SKM-1 treated with dmso at 0.1 percent for 144 hours (cell line): ENCODE results near the gene AP4S1.
"Not testable (repeated sequence)": the region's sequence is repeated elsewhere in the genome, so short reads cannot be mapped to it uniquely, and the experiment has no call there.

Source experiments
- DNase-seq: peaks from one replicate; lab custom pipeline; 2025; ENCODE audit not compliant: unreplicated experiment; lab: John Stamatoyannopoulos, UW

The AP4S1 gene

DNA sequence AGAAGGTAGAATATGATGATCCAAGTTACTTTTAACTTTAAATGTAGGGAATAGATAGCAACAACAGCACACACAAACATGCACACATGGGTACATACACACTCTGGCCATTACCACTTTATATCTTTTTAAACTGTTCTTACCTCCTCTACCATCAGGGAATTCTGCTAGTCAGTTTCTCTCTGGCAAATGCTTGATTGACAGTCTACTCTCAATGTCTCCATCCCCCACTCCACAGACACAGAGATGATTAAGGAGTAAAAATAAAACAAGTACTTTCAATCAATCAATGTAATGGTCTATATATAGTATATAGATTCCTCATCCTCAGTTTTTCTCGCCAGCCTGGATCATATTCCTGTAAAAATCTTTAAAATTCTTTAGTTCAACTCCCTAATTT lies 16.9 kb downstream of the AP4S1 start:
- no peak for DNase-seq

DNA sequence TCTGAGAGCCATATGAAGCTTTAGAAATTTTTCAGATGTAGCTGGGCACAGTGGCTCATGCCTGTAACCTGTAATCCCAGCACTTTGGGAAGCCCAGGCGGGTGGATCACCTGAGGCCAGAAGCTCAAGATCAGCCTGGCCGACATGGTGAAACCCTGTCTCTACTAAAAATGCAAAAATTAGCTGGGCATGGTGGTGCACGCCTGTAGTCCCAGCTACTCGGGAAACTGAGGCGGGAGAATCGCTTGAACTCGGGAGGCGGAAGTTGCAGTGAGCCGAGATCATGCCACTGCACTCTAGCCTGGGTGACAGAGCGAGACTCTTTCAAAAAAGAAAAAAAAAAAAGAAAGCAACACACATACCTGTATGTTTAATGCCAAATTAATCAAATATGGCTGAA lies 17.4 kb downstream of the AP4S1 start:
- DNase-seq, result not testable (repeated sequence)

- DNase-seq, result no peak
Measured at GRCh38 chr14:31043379-31043778, 17.9 kb downstream of the AP4S1 start.

DNA sequence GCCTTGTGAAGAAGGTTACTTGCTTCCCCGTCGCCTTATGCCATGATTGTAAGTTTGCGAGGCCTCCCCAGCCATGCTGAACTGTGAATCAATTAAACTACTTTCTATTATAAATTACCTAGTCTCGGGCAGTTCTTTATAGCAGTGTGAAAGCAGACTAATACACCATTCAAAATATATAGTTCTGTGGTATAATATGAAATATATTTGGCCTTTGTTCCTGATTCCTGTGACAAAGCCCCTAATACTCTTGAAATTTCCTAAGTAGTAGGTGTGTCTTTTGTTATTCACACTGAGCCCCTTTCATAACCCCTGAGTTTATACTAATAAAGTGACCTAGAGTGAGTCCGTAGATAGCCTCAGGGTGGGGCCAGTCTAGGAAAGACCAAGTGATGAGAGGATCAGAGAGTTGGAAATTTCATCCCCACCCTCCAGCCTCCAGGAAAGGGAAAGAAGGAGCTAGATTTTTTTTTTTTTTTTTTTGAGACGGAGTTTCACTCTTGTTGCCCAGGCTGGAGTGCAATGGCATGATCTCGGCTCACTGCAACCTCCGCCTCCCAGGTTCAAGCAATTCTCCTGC lies 20.1 kb downstream of the AP4S1 start:
- DNase-seq, result no peak

DNA sequence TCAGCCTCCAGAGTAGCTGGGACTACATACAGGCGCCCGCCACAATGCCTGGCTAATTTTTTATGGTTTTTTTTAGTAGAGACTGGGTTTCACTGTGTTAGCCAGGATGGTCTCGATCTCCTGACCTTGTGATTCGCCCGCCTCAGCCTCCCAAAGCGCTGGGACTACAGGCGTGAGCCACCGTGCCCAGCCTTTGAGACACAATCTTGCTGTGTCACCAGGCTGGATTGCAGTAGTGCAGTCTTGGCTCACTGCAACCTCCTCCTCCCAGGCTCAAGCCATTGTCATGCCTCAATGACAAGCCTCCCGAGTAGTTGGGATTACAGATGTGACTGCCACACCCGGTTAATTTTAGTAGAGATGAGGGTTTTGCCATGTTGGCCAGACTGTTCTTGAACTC lies 22.1 kb downstream of the AP4S1 start:
- DNase-seq, result no peak

- DNase-seq, result no peak
Measured at GRCh38 chr14:31051023-31051422, 25.6 kb downstream of the AP4S1 start.

DNA sequence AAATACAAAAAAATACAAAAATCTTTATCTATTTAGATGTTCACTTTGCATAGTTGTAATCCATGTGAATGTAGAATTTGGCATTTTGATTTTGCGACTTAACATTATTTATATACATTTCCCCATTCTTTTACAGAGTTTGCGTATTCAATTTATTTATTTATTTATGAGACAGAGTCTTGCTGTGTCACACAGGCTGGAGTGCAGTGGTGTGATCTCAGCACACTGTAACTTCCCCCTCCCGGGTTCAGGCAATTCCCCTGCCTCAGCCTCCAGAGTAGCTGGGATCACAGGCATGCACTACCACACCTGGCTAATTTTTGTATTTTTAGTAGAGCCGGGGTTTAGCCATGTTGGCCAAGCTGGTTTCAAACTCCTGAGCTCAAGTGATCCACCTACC lies 26.1 kb downstream of the AP4S1 start:
- no peak for DNase-seq

- not testable (repeated sequence) for DNase-seq
Measured at GRCh38 chr14:31052905-31053586, 27.6 kb downstream of the AP4S1 start.

DNA sequence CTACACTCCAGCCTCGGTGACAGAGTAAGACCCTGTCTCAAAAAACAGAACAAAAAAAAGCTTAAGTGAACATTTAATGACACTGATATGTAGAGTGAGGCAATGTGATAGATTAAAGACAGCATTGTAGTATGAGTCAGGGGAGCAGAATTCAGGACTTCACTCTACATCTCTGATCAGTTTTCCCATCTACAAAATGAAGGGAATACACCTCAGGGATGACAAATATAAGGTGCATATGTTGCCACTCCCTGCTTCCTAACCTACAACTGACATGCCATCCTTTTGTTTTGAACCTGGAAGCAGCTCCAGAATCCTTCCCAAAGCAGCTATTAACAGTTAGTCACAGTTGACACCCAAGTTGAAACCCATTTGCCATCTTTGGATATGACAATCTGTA lies 31.6 kb downstream of the AP4S1 start:
- DNase-seq, result no peak

DNA sequence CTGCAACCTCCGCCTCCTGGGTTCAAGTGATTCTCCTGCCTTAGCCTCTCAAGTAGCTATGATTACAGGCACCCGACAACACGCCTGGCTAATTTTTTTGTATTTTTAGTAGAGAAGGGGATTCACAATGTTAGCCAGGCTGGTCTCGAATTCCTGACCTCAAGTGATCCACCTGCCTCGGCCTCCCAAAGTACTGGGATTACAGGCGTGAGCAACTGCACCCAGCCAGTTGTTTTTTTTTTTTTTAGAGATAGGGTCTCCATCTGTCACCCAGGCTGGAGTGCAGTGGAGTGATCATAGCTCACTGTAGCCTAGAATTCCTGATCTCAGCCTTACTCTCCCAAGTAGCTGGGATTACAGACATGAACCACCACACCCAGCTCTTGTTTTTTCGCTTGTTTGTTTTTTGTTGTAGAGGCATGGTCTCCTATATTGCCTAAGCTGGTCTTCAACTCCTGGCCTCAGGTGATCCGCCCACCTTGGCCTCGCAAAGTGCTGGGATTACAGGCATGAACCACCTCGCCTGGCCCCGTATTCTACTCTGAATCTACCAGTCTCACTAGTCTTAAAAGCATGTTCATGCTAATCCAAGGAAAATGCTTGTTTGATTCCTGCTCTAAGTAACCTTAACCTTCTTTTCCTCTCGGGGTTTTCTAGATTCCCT lies 32.4 kb downstream of the AP4S1 start:
- no peak for DNase-seq

DNA sequence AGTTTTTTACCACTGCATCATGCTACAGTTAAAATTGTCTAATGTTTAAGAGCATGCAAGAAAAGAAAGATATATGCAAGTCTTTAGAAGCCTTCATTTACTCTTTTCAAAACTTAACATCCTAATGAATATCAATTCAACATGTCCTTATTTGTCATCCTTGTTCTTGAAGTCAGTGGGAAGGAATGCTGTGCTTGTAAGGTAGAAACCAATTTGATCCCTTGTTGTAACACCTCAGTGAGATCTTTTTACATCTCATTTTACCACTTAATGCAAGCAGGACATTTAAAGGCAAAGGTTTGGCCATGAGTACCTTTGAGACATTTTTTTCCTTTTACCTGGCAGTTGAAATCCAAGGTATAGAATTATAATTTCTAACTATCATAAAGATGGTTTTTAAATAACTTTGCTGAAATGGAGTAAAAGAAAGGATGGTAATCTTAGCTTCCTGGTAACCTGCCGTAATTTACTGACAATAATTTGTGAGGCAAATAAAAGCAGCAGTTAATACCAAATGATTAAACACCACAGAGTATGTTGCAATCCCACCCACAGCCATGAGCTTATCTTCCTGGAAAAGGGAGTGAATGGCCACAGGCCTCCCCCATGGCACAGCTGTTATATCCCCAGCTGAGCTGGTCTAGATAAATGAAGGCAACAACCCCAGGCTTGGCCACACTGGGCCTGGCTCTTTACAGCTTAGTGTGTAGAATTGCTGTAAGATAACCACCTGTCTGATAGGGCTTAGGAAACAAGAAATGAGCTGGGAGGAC lies 33.9 kb downstream of the AP4S1 start:
- no peak for DNase-seq

- DNase-seq, result no peak
Measured at GRCh38 chr14:31060253-31060875, 34.9 kb downstream of the AP4S1 start.

GRCh38 chr14:31062908-31063307 lies 37.5 kb downstream of the AP4S1 start:
- DNase-seq, result not testable (repeated sequence)

GRCh38 chr14:31068235-31068634 lies 42.8 kb downstream of the AP4S1 start:
- DNase-seq, result no peak

GRCh38 chr14:31069343-31069742 lies 43.9 kb downstream of the AP4S1 start:
- no peak for DNase-seq

GRCh38 chr14:31070431-31070830 lies 45.0 kb downstream of the AP4S1 start:
- DNase-seq, result no peak

- DNase-seq, result no peak
Measured at GRCh38 chr14:31071151-31071550, 45.7 kb downstream of the AP4S1 start.

DNA sequence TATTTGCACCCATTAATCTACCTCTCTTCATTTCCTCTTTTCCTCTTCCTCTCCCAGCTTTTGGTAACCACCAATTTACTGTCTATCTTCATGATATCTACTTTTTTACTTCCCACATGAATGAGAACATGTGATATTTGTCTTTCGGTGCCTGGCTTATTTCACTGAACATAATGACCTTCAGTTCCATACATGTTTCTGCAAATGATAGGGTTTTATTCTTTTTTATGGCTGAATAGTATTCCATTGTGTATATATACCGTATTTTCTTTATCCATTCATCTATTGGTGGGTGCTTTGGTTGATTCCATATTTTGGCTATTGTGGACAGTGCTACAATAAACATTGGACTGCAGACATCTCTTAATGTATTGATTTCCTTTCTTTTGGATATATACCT lies 49.7 kb downstream of the AP4S1 start:
- no peak for DNase-seq

GRCh38 chr14:31078766-31079165 lies 53.3 kb downstream of the AP4S1 start:
- no peak for DNase-seq

DNA sequence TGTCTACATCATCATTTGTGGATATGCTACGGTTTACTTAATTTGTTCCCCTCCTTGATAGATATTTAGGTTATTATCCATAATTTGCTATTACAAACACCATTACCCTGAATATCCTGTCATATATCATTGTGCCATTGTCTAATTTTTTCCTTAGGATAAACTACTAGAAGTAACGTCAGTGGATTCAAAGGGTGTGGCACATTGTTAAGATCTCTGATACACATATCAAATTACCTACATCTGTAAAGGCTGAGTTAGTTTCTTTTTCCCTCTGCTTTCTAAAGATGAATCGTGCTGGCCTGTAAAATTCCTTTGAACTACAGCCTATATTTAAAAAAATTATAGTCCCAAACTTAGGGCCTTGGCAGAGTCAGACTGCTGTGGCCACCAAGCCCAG lies 54.6 kb downstream of the AP4S1 start:
- no peak for DNase-seq

DNA sequence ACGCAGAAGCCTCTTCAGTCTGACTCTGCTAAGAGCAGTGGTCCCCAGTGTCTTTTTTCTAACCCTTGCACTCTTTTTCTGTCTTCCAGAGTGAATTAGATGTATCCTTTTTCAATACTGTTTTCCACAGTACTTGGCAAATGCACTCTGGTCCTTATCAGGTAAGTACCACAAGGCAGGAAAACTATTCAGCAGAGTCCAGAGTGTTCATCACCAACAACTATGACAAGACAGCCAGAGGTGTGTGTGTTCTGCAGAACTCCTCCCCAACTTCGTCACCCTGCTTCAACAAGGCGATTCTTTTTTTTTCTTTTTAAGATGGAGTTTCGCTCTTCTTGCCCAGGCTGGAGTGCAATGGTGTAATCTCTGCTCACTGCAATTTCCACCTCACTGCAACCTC lies 55.0 kb downstream of the AP4S1 start:
- DNase-seq, result no peak
